Spleen (tissue), 11 donors: ENCODE data around the gene DPYD. TPM values are rescaled to one million over a fixed set of nuclear protein-coding genes. Genes with fewer than 3 reads are reported as not detected.

ENCODE experiments used
- DNase-seq: peaks from one replicate; pipeline ENCODE4 v3.0.0-alpha.2; 2020
- H3K27ac ChIP-seq, 8 donors: fragments of 200-600 bp; sonication (generic) in 7 of 8; 1 replicate in 4 of 8; 2 replicates in 4 of 8; pipeline versions ENCODE4 v1.5.0 to v1.8.0; 2016 to 2021; ENCODE audit warnings: inconsistent platforms in 4 of 8, mild to moderate bottlenecking in 4 of 8, moderate library complexity in 1 of 8
- H3K27me3 ChIP-seq, 7 donors: fragments of 200-600 bp; sonication (generic) in 6 of 7; replicated peaks in 1 of 7; 1 replicate in 4 of 7; 2 replicates in 3 of 7; pipeline versions ENCODE4 v1.5.0 to v1.8.0; 2016 to 2021; ENCODE audit warnings: inconsistent platforms in 3 of 7, mild to moderate bottlenecking in 1 of 7
- H3K36me3 ChIP-seq, 6 donors: fragments of 200-600 bp; sonication (generic) in 5 of 6; 1 replicate in 4 of 6; 2 replicates in 2 of 6; pipeline versions ENCODE4 v1.5.0 to v1.8.0; 2016 to 2021; ENCODE audit warnings: inconsistent platforms in 2 of 6
- H3K4me1 ChIP-seq, 6 donors: fragments of 200-600 bp; sonication (generic) in 5 of 6; 1 replicate in 3 of 6; 2 replicates in 3 of 6; pipeline versions ENCODE4 v1.5.0 to v1.8.0; 2016 to 2021; ENCODE audit warnings: inconsistent platforms in 3 of 6
- H3K4me3 ChIP-seq, 8 donors: fragments of 200-600 bp; sonication (generic) in 7 of 8; 1 replicate in 4 of 8; 2 replicates in 4 of 8; pipeline versions ENCODE4 v1.5.0 to v1.8.0; 2016 to 2021; ENCODE audit warnings: inconsistent platforms in 4 of 8, mild to moderate bottlenecking in 4 of 8, moderate library complexity in 2 of 8
- H3K9me3 ChIP-seq, 8 donors: fragments of 200-600 bp; sonication (generic) in 7 of 8; 1 replicate in 4 of 8; 2 replicates in 4 of 8; pipeline versions ENCODE4 v1.5.0 to v1.8.0; 2016 to 2021; ENCODE audit warnings: inconsistent platforms in 4 of 8
- POLR2A ChIP-seq, 3 donors: fragments of 450-650 bp; IDR thresholded peaks; one replicate each; pipeline ENCODE4 v1.5.1; 2017; ENCODE audit warnings: antibody characterized with exemption in 3 of 3, mild to moderate bottlenecking in 1 of 3
- POLR2AphosphoS5 ChIP-seq, 3 donors: sonication (generic); formaldehyde crosslinking; IDR thresholded peaks; one replicate each; pipeline ENCODE4 v1.5.1; 2017; ENCODE audit warnings: antibody characterized with exemption in 3 of 3
- WGBS, 5 donors: extraction: QIAGEN DNeasy Blood & Tissue Kit in 3 of 5; methylation state at CpG; one replicate each; pipeline versions ENCODE4 v1.1.5 to v1.1.7; 2013 to 2018; 5-methylcytosine and 5-hydroxymethylcytosine counted together
- intact Hi-C: fragments of 100-400 bp; cut with DNase I; formaldehyde crosslinking; loops from one replicate; pipeline ENCODE4 v1.15.0; 2023; ENCODE audit warnings: low total_unique reads
- polyA plus RNA-seq, 3 donors: library from polyadenylated mRNA; stranded (reverse); fragments of 200-250 nt; gene quantifications; one replicate each; pipeline ENCODE4 v1.2.1, GENCODE V29; 2013
- total RNA-seq, 7 donors: library from RNA; depleted of rRNA in 3 of 7; stranded (reverse); fragments of >200 nt in 3 of 7; fragmentation: NEBNext Ultra II Directional in 4 of 7; extraction: Animal tissue kit (Norgen Biotek cat#: 25700) in 4 of 7; gene quantifications; one replicate each; pipeline versions ENCODE4 v1.1.0 to v1.2.1, GENCODE V29; 2016 to 2021
- TF ChIP-seq, protein P1 (sequence below), 11 experiments: fragments of 200-600 bp in 7 of 11; fragments of 450-650 bp in 4 of 11; sonication (generic) in 4 of 11; IDR thresholded peaks in 8 of 11; conservative IDR thresholded peaks in 3 of 11; 1 replicate in 7 of 11; 2 replicates in 4 of 11; pipeline versions ENCODE4 v1.4.0 to v1.8.0; 2016 to 2021; ENCODE audit warnings: antibody characterized with exemption in 11 of 11, inconsistent platforms in 4 of 11, mild to moderate bottlenecking in 1 of 11
- donor health status: healthy with polysubstance abuse.
- donor health status: DM: no; HTN: no; CAD: no; lungs with moderate emphysema.
- donor health status: DM: no; HTN: no; CAD: no.
- donor health status: Bipolar disorder and iron deficiency.
- donor health status: healthy.
- donor health status: DM: no; HTN: no; CAD: no.
- donor health status: DM: yes; HTN: yes; CAD: no.

DPYD gene
- total and polyA plus RNA-seq, 10 donors, result 7.3 to 114 (median 92.3) TPM

DNA sequence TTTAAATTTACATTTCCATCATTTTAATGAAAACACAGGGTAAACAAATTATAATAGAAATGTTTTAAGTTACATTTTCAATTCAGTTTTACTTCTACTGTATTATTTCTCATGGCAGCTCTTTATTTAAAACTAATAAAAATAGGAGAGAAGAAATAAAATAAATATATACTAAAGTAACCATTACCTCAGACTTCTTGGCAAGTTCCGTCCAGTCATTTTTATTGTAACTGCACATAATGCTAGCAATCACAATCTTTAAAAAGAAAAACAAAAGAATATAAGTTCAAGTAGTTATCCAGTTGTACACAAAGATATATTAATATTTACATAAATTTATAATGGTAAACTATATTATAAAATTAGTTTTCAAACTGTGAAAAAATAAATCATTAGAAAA, 538.6 kb downstream of the DPYD start:
- TF ChIP-seq POLR2AphosphoS5 (IDR thresholded peaks at IDR 0.05), result no peak
- TF ChIP-seq, protein P1, sequence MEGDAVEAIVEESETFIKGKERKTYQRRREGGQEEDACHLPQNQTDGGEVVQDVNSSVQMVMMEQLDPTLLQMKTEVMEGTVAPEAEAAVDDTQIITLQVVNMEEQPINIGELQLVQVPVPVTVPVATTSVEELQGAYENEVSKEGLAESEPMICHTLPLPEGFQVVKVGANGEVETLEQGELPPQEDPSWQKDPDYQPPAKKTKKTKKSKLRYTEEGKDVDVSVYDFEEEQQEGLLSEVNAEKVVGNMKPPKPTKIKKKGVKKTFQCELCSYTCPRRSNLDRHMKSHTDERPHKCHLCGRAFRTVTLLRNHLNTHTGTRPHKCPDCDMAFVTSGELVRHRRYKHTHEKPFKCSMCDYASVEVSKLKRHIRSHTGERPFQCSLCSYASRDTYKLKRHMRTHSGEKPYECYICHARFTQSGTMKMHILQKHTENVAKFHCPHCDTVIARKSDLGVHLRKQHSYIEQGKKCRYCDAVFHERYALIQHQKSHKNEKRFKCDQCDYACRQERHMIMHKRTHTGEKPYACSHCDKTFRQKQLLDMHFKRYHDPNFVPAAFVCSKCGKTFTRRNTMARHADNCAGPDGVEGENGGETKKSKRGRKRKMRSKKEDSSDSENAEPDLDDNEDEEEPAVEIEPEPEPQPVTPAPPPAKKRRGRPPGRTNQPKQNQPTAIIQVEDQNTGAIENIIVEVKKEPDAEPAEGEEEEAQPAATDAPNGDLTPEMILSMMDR (IDR thresholded peaks at IDR 0.05 in 8 of 11, conservative IDR thresholded peaks at IDR 0.05 in 3 of 11), result no peak
- TF ChIP-seq POLR2A (IDR thresholded peaks at IDR 0.05), result no peak
- H3K27me3 ChIP-seq, result no peaks in the 10 kb centered on the region
- H3K9me3 ChIP-seq, result no peaks in the 10 kb centered on the region
- 94 to 98% (median 96%) methylated on average over 1 of the region's 1 CpG for WGBS, 5 donors
- intact Hi-C loops, result no loop called here
- no peak overlapping the region for H3K27ac ChIP-seq
- no peak overlapping the region for H3K4me3 ChIP-seq
- no peak for DNase-seq
- H3K36me3 ChIP-seq, result peaks cover 0 to 34% (median 0%) of the 10 kb centered on the region in 6 donors
- peaks cover 0 to 4% (median 0%) of the 10 kb centered on the region in 6 donors for H3K4me1 ChIP-seq

DNA sequence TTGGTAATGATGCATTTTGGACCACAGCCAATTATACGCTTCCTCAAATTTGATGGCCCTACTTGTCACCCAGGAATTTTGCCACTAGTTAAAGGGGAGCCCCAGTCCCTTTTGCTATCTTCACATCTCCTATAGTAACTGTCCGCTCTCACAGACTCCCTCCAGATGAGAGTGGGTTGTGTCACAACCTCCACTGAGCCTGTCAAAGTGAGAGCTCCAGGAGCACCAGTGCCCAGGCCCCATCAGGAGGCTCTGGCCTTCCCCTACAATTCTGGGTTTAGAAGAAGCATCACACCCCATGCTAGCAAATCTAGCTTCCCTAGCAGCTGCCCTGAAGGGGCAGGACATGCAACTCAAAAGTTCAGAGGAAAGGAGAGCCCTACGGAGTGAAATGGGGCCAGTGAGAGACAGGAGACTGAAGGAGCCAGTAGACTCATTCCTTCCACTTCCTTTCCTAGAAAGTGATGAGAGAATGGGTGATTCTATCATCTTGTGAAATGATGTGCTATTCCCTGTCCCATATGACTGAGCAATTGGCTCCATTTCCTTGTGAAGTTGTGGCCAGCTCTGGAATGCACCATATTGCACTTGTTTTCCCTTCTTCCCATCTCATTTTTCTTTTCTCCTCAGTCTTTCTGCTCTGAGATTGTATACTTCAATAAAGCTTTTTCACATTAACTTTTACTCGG, 541.3 kb downstream of the DPYD start:
- no peak overlapping the region for H3K4me3 ChIP-seq
- TF ChIP-seq POLR2AphosphoS5 (IDR thresholded peaks at IDR 0.05), result no peak
- TF ChIP-seq, protein P1 (IDR thresholded peaks at IDR 0.05 in 8 of 11, conservative IDR thresholded peaks at IDR 0.05 in 3 of 11), result no peak
- peaks cover 0 to 34% (median 0%) of the 10 kb centered on the region in 6 donors for H3K36me3 ChIP-seq
- DNase-seq, result no peak
- no peaks in the 10 kb centered on the region for H3K27me3 ChIP-seq
- intact Hi-C loops, result no loop called here
- peaks cover 0 to 4% (median 0%) of the 10 kb centered on the region in 6 donors for H3K4me1 ChIP-seq
- H3K27ac ChIP-seq, result no peak overlapping the region
- WGBS, 5 donors, result 76 to 95% (median 91%) methylated on average over 4 of the region's 4 CpGs
- H3K9me3 ChIP-seq, result no peaks in the 10 kb centered on the region

DNA sequence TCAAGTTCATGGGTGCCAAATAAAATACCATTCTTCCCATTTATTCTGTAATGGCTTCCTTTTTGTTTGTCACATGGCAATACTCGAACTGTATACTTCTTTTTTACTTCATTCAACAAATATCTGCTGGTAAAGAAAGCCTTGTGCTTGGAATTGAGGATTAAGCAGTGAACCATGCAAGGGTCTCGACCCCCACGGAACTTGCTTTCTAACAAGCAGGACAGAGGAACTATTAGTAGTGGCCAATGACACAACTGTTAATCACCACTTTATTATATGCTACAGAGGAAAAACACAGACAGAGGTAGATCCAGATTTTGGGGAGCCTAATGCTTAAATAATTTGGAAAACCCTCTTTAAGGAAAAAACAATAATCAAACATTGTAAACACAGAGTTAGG, 542.2 kb downstream of the DPYD start:
- DNase-seq, result no peak
- intact Hi-C loops, result no loop called here

DNA sequence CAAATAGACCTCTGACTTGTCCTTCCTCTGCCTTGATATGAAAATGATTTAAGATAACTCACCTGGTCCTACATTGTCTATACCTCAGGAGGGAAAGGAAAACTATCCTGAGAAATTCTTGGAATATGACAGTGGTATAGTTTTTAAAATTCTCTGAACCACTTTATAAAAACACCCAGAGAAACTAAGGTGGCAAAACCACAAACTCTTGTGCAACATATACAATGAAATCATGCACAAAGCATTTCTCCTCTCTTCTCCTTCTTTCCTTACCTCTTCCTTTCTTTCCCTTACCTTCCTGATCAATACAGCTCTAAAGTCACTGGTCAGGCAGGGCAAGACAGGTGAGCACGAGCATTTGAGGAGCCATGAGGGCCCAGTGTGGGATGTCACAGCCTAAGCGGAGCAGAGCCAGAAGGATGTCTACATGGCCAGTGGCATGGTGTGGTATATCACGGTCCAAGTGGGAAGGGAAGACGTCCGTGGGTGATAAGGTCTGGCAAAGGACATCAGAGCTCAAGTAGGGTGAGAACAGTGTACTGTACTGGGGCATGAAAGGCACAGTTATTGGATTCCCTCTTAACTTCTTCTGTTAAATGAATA, 543.3 kb downstream of the DPYD start:
- no peaks in the 10 kb centered on the region for H3K27me3 ChIP-seq
- H3K9me3 ChIP-seq, result no peaks in the 10 kb centered on the region
- no peak overlapping the region for H3K4me3 ChIP-seq
- peaks cover 0 to 46% (median 0%) of the 10 kb centered on the region in 6 donors for H3K36me3 ChIP-seq
- no peak overlapping the region for H3K27ac ChIP-seq
- H3K4me1 ChIP-seq, result peaks cover 0 to 4% (median 0%) of the 10 kb centered on the region in 6 donors
- intact Hi-C loops, result no loop called here
- TF ChIP-seq POLR2A (IDR thresholded peaks at IDR 0.05), result no peak
- TF ChIP-seq POLR2AphosphoS5 (IDR thresholded peaks at IDR 0.05), result no peak
- TF ChIP-seq, protein P1 (IDR thresholded peaks at IDR 0.05 in 8 of 11, conservative IDR thresholded peaks at IDR 0.05 in 3 of 11), result no peak
- no peak for DNase-seq
- 70 to 97% (median 90%) methylated on average over 5 of the region's 5 CpGs for WGBS, 5 donors

More for the DNA sequence above, 542.2 kb downstream of the DPYD start:
- Histone ChIP-seq H3K4me1 (peaks cover 0 to 4% (median 0%) of the 10 kb centered on the region in 6 donors), H3K9me3 (no peaks in the 10 kb centered on the region), H3K27ac (no peak overlapping the region), H3K36me3 (peaks cover 0 to 35% (median 0%) of the 10 kb centered on the region in 6 donors), H3K27me3 (no peaks in the 10 kb centered on the region), H3K4me3 (no peak overlapping the region)
- WGBS, 5 donors, result 86 to 95% (median 94%) methylated on average over 3 of the region's 3 CpGs
- TF ChIP-seq, protein P1 (IDR thresholded peaks at IDR 0.05 in 8 of 11, conservative IDR thresholded peaks at IDR 0.05 in 3 of 11), result no peak
- TF ChIP-seq POLR2AphosphoS5 (IDR thresholded peaks at IDR 0.05) (no peak), POLR2A (IDR thresholded peaks at IDR 0.05) (no peak)
